Measurements from ENCODE around the gene RAPGEF4. TPM values are rescaled to one million over a fixed set of nuclear protein-coding genes. Genes with fewer than 3 reads are reported as not detected.

RAPGEF4 gene
- total and polyA plus RNA-seq, 2 donors (not counting 1 experiment from before 2014, with no cell fraction given) = 0.22 to 0.30 TPM

DNA sequence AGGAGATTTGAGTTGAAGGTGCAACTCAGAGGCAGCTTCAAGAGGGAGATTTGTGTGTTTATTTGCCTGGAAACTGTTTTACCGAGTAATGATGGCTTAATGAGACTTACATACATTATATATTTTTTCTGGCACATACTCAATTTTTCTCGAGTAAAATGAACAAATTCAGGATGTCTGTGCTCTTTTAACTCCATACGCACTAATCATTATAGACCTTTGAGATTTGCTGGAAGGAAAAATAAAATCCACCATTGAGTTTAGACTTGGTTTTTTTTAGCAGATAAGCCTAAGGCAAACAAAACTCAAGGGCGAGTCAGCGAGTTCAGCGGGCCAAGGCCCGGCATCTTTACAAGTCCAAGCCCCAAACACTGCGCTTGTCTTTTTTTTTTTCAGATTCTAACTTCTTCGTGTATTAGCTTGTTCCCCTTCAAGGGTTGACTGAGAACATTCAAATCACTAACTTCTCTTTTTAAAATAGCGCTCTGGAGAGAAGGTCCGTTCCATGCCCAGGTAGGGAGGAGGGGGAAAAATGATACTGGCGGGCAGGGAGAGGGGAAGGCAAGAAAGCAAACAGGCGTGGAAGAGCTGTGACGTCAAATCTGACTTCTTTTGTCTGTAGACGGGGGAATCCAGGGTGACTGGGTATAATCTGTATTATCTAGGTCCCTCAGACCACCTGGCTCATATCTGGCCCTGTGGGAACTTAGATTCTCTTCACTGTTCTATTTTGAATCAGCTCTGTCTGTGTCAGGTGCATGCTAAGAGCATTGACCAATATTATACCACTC is 267.3 kb downstream of the RAPGEF4 start:
- TF ChIP-seq, protein P1, sequence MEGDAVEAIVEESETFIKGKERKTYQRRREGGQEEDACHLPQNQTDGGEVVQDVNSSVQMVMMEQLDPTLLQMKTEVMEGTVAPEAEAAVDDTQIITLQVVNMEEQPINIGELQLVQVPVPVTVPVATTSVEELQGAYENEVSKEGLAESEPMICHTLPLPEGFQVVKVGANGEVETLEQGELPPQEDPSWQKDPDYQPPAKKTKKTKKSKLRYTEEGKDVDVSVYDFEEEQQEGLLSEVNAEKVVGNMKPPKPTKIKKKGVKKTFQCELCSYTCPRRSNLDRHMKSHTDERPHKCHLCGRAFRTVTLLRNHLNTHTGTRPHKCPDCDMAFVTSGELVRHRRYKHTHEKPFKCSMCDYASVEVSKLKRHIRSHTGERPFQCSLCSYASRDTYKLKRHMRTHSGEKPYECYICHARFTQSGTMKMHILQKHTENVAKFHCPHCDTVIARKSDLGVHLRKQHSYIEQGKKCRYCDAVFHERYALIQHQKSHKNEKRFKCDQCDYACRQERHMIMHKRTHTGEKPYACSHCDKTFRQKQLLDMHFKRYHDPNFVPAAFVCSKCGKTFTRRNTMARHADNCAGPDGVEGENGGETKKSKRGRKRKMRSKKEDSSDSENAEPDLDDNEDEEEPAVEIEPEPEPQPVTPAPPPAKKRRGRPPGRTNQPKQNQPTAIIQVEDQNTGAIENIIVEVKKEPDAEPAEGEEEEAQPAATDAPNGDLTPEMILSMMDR (IDR thresholded peaks at IDR 0.05) = no peak
- TF ChIP-seq EZH2 (IDR thresholded peaks at IDR 0.05; ENCODE audit: borderline replicate concordance, insufficient read depth, low read depth, low read length, poor library complexity, severe bottlenecking) = no peak
- Mint-ChIP-seq H3K27ac (no peak overlapping the region), H3K4me1 (no peaks in the 10 kb centered on the region), H3K9me3 (ENCODE audit: insufficient read depth) (no peaks in the 10 kb centered on the region), H3K4me3 (no peak overlapping the region), H3K27me3 (peaks cover 13% of the 10 kb centered on the region)
- DNase-seq (no peak), ATAC-seq (ENCODE audit: low read depth) (no peak)
- no peaks in the 10 kb centered on the region for H3K9me3 ChIP-seq (ENCODE audit: control extremely low read depth in 1 of 3, control insufficient read depth in 2 of 3, insufficient read depth in 1 of 3, low read length in 2 of 3)
- intact Hi-C loops (cut with micrococcal nuclease) = no loop called here
- H4K20me1 ChIP-seq (ENCODE audit: control insufficient read depth, insufficient read depth, low read length, poor library complexity, severe bottlenecking) = no peaks in the 10 kb centered on the region
- H3K4me2 ChIP-seq (replicated peaks; ENCODE audit: low read depth, low read length, poor library complexity, severe bottlenecking) = no peak overlapping the region
- no peaks in the 10 kb centered on the region for H3K4me1 ChIP-seq (ENCODE audit: control insufficient read depth in 2 of 2, insufficient read depth in 2 of 2, low read length in 2 of 2)
- no peaks in the 10 kb centered on the region for H3K79me2 ChIP-seq (ENCODE audit: control insufficient read depth, insufficient read depth, low read length)
- H3K36me3 ChIP-seq (replicated peaks in 1 of 2; ENCODE audit: control extremely low read depth in 1 of 2, control insufficient read depth in 1 of 2, extremely low read depth in 1 of 2, insufficient read depth in 2 of 2, low read length in 1 of 2) = no peaks in the 10 kb centered on the region
- H3K9ac ChIP-seq (ENCODE audit: low read length) = no peak overlapping the region
- no peak overlapping the region for H2AFZ ChIP-seq (ENCODE audit: insufficient read depth, low read depth, low read length, poor library complexity, severe bottlenecking)
- ChIA-PET CTCF (interaction anchor here (0.6 to 1.4 kb wide), 2 partner anchors 26 to 207 kb away, joined by 3 read pairs; no protein-coding TSS in a partner anchor), POLR2A (no interaction called here)
- 88% methylated on average over 6 of the region's 15 CpGs for WGBS (ENCODE audit: insufficient coverage)
- H3K27me3 ChIP-seq (replicated peaks in 1 of 4; ENCODE audit: control extremely low read depth in 1 of 4, control insufficient read depth in 3 of 4, insufficient read depth in 4 of 4, low read length in 3 of 4) = peaks cover 0 to 4% (median 1%) of the 10 kb centered on the region in 4 experiments
- no peak overlapping the region for H3K27ac ChIP-seq (ENCODE audit: low read length in 2 of 2)
- no peak overlapping the region for H3K4me3 ChIP-seq (ENCODE audit: control extremely low read depth in 1 of 5, extremely low read depth in 1 of 5, insufficient read depth in 1 of 5, low read depth in 2 of 5, low read length in 4 of 5)

DNA sequence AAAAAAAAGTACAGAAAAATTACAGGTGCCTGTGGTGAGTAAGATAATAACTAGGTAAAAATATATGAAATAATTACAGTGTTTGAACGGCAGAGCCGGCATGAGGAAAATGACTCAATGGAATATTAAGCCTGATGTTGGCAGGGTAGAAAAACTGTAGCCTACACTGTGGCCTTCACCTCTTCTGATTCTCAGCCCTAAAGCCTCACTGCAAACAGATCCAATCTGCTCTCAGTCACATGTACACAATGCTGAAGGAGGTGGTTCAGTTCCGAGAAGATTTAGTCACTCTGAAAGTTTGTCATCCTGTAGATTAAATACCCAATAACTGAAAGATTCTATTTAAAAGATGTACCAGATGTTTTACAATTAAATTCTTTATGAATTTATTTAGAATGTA is 273.1 kb downstream of the RAPGEF4 start:
- H2AFZ ChIP-seq (ENCODE audit: insufficient read depth, low read depth, low read length, poor library complexity, severe bottlenecking) = no peak overlapping the region
- CTCF ChIA-PET = no interaction called here
- H3K4me3 ChIP-seq (ENCODE audit: control extremely low read depth in 1 of 5, extremely low read depth in 1 of 5, insufficient read depth in 1 of 5, low read depth in 2 of 5, low read length in 4 of 5) = no peak overlapping the region
- DNase-seq (no peak), ATAC-seq (ENCODE audit: low read depth) (no peak)
- no peaks in the 10 kb centered on the region for H3K9me3 ChIP-seq (ENCODE audit: control extremely low read depth in 1 of 3, control insufficient read depth in 2 of 3, insufficient read depth in 1 of 3, low read length in 2 of 3)
- no peaks in the 10 kb centered on the region for H3K36me3 ChIP-seq (replicated peaks in 1 of 2; ENCODE audit: control extremely low read depth in 1 of 2, control insufficient read depth in 1 of 2, extremely low read depth in 1 of 2, insufficient read depth in 2 of 2, low read length in 1 of 2)
- H3K27me3 Mint-ChIP-seq = peaks cover 27% of the 10 kb centered on the region
- peaks cover 0 to 6% (median 2%) of the 10 kb centered on the region in 4 experiments for H3K27me3 ChIP-seq (replicated peaks in 1 of 4; ENCODE audit: control extremely low read depth in 1 of 4, control insufficient read depth in 3 of 4, insufficient read depth in 4 of 4, low read length in 3 of 4)
- H3K27ac Mint-ChIP-seq = no peak overlapping the region
- H3K4me2 ChIP-seq (replicated peaks; ENCODE audit: low read depth, low read length, poor library complexity, severe bottlenecking) = no peak overlapping the region
- intact Hi-C loops (cut with micrococcal nuclease) = no loop called here
- POLR2A ChIA-PET = no interaction called here
- no peaks in the 10 kb centered on the region for H4K20me1 ChIP-seq (ENCODE audit: control insufficient read depth, insufficient read depth, low read length, poor library complexity, severe bottlenecking)
- no peak overlapping the region for H3K4me3 Mint-ChIP-seq
- no peak overlapping the region for H3K27ac ChIP-seq (ENCODE audit: low read length in 2 of 2)
- TF ChIP-seq, protein P1 (IDR thresholded peaks at IDR 0.05) = no peak
- TF ChIP-seq EZH2 (IDR thresholded peaks at IDR 0.05; ENCODE audit: borderline replicate concordance, insufficient read depth, low read depth, low read length, poor library complexity, severe bottlenecking) = no peak
- no peaks in the 10 kb centered on the region for H3K4me1 ChIP-seq (ENCODE audit: control insufficient read depth in 2 of 2, insufficient read depth in 2 of 2, low read length in 2 of 2)
- 100% methylated on average over 1 of the region's 3 CpGs for WGBS (ENCODE audit: insufficient coverage)
- H3K9me3 Mint-ChIP-seq (ENCODE audit: insufficient read depth) = no peaks in the 10 kb centered on the region
- H3K79me2 ChIP-seq (ENCODE audit: control insufficient read depth, insufficient read depth, low read length) = no peaks in the 10 kb centered on the region
- no peak overlapping the region for H3K9ac ChIP-seq (ENCODE audit: low read length)
- H3K4me1 Mint-ChIP-seq = no peaks in the 10 kb centered on the region

Data from B cell (primary cell).